Natural killer cell treated with Interleukin-12 subunit alpha and Interleukin-12 subunit beta and Interleukin-15 and Interleukin-18, amount 100 ng/mL, for 72 hours (primary cell): ENCODE data around the gene VAV2. TPM values are rescaled to one million over a fixed set of nuclear protein-coding genes. Genes with fewer than 3 reads are reported as not detected.
A peak's percentile ranks its signal among the peaks of the same experiment; 100 is the strongest.

Experiments used
- ATAC-seq, 2 donors: fragments of 150-1000 bp; cut with Tn5 transposase in 1 of 2; sonication (Bioruptor Pico), chemical (Tn5 transposase) in 1 of 2; 2 replicates each; pipeline ENCODE4 v1.10.0; 2021
- DNase-seq: peaks from one replicate; pipeline ENCODE4 v3.0.0; 2022; ENCODE audit warnings: low spot score
- H3K27ac Mint-ChIP-seq, 2 donors: 1 replicate in 1 of 2; 2 replicates in 1 of 2; pipeline ENCODE4 v1.8.0; 2022; ENCODE audit warnings: mixed read lengths in 2 of 2, mild to moderate bottlenecking in 1 of 2, moderate library complexity in 1 of 2
- H3K27me3 Mint-ChIP-seq, 2 donors: 1 replicate in 1 of 2; 2 replicates in 1 of 2; pipeline ENCODE4 v1.8.0; 2022; ENCODE audit warnings: mixed read lengths in 2 of 2
- H3K36me3 Mint-ChIP-seq: one replicate; pipeline ENCODE4 v1.8.0; 2022; ENCODE audit warnings: mixed read lengths
- H3K4me1 Mint-ChIP-seq, 2 donors: 1 replicate in 1 of 2; 2 replicates in 1 of 2; pipeline ENCODE4 v1.8.0; 2022; ENCODE audit warnings: low read depth in 2 of 2, mixed read lengths in 2 of 2, mild to moderate bottlenecking in 1 of 2
- H3K4me3 Mint-ChIP-seq: one replicate; pipeline ENCODE4 v1.8.0; 2022; ENCODE audit warnings: mixed read lengths
- H3K9me3 Mint-ChIP-seq: 2 replicates; pipeline ENCODE4 v1.8.0; 2022; ENCODE audit warnings: mixed read lengths
- total RNA-seq, 2 donors: library from RNA; stranded (reverse); gene quantifications; one replicate each; pipeline ENCODE4 v1.2.3, GENCODE V29; 2022

Gene VAV2
- total RNA-seq, 2 donors from 2014 or later = 1.9 to 6.7 TPM

DNA sequence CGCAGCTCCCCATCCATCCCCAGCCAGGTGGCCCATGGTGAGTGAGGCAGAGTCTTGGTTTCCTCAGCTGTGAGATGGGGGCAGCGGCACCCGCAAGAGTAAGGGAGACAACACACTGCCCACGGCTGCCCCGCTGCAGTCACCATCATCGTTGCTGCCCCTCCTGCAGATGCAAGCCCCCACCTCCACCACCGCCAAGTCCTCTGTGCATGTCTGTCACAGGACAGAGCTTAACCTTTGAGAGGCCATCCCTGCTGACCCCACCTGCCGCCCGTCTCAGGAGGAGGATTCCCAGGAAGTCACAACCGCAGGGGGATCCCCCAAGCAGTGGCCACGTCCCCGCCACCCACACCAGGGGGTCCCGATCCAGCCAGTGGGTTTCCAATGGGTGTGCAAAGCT lies 113.7 kb downstream of the VAV2 start:
- no peak for ATAC-seq
- H3K27me3 Mint-ChIP-seq = no peaks in the 10 kb centered on the region
- DNase-seq = no peak
- no peaks in the 10 kb centered on the region for H3K9me3 Mint-ChIP-seq
- H3K4me1 Mint-ChIP-seq = no peaks in the 10 kb centered on the region
- no peaks in the 10 kb centered on the region for H3K36me3 Mint-ChIP-seq
- H3K4me3 Mint-ChIP-seq = no peak overlapping the region
- H3K27ac Mint-ChIP-seq = no peak overlapping the region

DNA sequence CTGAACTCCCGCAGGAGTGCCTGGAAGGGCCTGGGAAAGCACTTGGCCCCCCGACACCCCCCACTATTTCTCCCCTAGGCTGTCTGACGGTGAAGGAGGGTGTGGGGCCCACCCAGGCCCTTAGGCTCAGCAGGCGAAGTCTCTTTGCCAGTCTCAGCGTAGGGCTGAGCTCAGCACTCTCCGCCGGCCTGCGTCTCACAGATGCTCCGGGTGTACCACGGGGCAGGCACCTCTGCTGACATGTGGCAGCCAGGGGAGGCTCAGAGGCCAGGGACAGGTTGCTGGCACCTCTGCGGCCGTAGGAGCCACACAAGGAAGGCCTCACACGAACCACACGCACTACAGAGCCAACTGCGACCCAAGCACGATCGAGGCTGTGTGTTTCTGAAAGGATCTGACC lies 114.2 kb downstream of the VAV2 start:
- H3K4me3 Mint-ChIP-seq = no peak overlapping the region
- H3K27me3 Mint-ChIP-seq = no peaks in the 10 kb centered on the region
- H3K36me3 Mint-ChIP-seq = no peaks in the 10 kb centered on the region
- no peak overlapping the region for H3K27ac Mint-ChIP-seq
- H3K9me3 Mint-ChIP-seq = no peaks in the 10 kb centered on the region
- no peaks in the 10 kb centered on the region for H3K4me1 Mint-ChIP-seq
- DNase-seq = no peak
- no peak for ATAC-seq

DNA sequence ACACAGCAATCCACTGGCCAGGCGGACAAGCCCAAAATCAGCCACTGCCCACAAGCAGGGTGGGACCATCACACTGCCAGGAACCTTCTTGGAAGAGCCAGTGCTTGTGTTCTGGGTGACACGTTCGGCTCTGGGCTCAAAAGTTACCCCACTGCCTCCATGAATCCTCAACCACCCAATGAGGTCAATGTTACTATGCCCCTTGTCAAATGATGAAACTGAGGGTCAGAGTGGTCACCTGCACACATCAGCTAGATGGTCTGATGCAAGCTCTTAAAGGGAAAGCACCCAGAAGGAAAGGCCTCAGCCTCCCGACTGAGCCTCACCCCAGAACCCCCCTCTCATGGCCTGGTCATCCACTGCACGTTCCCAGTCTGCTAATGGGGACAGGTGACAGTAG lies 114.8 kb downstream of the VAV2 start:
- H3K4me3 Mint-ChIP-seq = no peak overlapping the region
- ATAC-seq (no peak), DNase-seq (no peak)
- H3K36me3 Mint-ChIP-seq = no peaks in the 10 kb centered on the region
- H3K9me3 Mint-ChIP-seq = no peaks in the 10 kb centered on the region
- H3K27me3 Mint-ChIP-seq = no peaks in the 10 kb centered on the region
- H3K4me1 Mint-ChIP-seq = no peaks in the 10 kb centered on the region
- H3K27ac Mint-ChIP-seq = no peak overlapping the region

DNA sequence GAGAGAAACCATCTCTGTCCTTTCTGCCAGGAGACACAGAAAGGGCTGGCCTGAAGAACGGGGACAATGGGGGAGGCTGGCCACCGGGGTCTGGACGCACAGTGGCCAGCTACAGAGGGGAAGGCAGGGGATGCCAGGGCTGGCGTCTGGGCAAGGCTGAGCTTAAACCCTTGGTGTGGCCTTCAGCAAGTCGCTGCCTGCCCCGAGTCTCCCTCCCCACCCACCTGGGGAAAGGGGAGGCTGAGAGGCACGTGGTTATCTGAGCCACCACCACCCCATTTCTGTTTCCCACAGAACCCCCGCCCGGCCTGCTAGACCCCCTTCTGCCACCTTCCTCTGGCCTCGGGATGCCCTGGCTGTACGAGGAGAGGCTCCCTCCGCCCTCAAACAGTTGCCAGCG lies 115.3 kb downstream of the VAV2 start:
- Mint-ChIP-seq H3K4me3 (no peak overlapping the region), H3K27ac (no peak overlapping the region), H3K9me3 (no peaks in the 10 kb centered on the region), H3K4me1 (no peaks in the 10 kb centered on the region), H3K27me3 (no peaks in the 10 kb centered on the region), H3K36me3 (no peaks in the 10 kb centered on the region)
- DNase-seq (no peak), ATAC-seq (no peak)

DNA sequence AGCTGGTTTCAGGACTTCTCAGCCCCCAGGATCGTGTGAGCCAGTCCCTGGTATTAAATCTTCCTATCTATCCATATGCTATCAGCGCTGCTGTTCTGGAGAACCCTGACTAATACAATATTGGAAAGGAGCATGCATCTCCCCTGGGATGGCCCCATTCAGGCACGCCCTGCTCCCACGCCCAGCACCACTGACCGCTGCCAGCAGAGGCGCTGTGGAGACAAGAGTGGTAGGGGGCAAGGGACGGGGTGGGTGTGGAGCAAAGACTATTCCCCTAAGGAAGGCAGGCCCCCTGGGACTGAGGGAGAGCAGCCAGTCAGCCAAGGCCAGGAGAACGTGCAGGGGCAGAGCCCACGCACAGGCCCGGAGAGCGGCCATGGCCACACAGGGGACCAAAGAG lies 116.0 kb downstream of the VAV2 start:
- no peaks in the 10 kb centered on the region for H3K36me3 Mint-ChIP-seq
- DNase-seq = no peak
- no peaks in the 10 kb centered on the region for H3K4me1 Mint-ChIP-seq
- no peaks in the 10 kb centered on the region for H3K9me3 Mint-ChIP-seq
- H3K4me3 Mint-ChIP-seq = no peak overlapping the region
- H3K27ac Mint-ChIP-seq = no peak overlapping the region
- no peaks in the 10 kb centered on the region for H3K27me3 Mint-ChIP-seq
- no peak for ATAC-seq

DNA sequence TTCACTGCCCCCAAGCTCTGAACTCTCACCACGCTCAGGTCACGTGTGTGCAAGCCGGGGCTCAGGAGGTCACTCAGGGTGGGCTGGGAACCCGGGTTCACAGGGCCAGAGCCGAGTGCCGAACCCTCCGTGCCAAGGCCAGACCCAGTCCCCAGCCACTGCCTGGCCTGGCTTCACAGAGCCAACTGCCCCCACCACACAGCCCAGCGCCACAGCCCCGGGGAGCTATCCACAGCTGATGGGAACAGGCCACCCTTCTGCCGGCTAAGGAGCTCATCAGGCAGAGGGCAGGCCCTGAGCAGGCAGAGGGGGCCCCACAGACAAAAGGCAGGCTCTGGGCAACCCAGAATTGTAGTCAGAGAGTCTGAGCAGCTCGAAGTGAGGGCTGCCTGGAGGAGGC lies 117.0 kb downstream of the VAV2 start:
- no peaks in the 10 kb centered on the region for H3K36me3 Mint-ChIP-seq
- peaks cover 3% of the 10 kb centered on the region in 2 donors for H3K27me3 Mint-ChIP-seq
- H3K27ac Mint-ChIP-seq = no peak overlapping the region
- H3K4me3 Mint-ChIP-seq = no peak overlapping the region
- no peak for DNase-seq
- H3K9me3 Mint-ChIP-seq = no peaks in the 10 kb centered on the region
- peaks cover 1 to 2% of the 10 kb centered on the region in 2 donors for H3K4me1 Mint-ChIP-seq
- ATAC-seq = no peak

DNA sequence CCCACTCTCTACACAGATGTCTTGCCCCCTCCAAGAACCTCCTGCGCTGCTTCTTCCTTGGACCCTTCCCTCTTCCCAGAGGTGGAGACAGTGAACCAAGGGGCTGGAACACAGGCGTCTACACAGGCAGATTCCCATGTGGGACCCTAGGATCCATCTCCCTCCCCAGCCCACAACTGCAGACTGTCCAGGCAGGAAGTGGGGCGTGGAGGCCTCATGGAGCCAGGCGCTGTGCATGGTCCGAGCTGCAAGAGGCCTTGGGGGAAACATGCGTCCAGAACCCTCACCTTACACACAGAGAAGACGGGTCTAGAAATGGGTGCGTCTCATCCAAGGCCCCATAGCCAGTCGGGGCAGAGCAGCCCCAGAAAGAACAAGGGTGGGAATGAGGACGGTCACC lies 117.5 kb downstream of the VAV2 start:
- Mint-ChIP-seq H3K4me3 (no peak overlapping the region), H3K9me3 (no peaks in the 10 kb centered on the region), H3K36me3 (no peaks in the 10 kb centered on the region), H3K27ac (no peak overlapping the region), H3K4me1 (peaks cover 6 to 7% of the 10 kb centered on the region in 2 donors), H3K27me3 (peaks cover 8% of the 10 kb centered on the region in 2 donors)
- no peak for DNase-seq
- no peak for ATAC-seq

DNA sequence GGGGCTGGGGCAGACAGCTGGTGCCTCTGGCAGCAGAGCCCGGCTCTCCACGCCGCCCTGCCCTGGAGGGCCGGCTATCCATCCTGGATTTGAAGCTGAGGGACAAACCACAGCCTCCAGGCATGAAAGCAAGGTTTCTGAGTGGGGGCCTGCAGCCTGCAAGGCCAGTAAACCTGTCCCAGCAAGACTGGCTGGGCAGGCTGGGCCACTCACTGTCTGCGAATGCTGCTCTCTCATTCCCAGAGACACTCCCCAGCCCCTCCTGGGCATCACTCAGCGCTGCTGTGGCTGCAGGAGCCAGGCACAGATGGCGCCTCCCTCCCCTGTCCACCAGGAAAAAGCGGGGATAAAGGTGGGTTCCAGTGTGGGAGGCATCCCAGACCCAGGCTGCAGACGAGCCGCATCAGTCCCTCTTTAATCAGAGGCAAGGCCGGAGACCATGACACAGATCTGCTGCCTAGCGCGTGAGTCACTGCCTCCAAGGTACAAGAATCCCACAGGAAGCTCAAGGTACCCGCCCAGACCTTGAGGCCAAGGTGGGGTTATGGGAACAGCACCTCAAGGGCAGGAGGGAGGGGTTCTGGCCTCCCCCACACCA lies 118.0 kb downstream of the VAV2 start:
- no peak overlapping the region for H3K27ac Mint-ChIP-seq
- no peak for ATAC-seq
- H3K4me3 Mint-ChIP-seq = no peak overlapping the region
- peaks cover 9 to 10% of the 10 kb centered on the region in 2 donors for H3K27me3 Mint-ChIP-seq
- no peaks in the 10 kb centered on the region for H3K36me3 Mint-ChIP-seq
- H3K9me3 Mint-ChIP-seq = no peaks in the 10 kb centered on the region
- DNase-seq = no peak
- H3K4me1 Mint-ChIP-seq = peaks cover 8 to 9% of the 10 kb centered on the region in 2 donors

DNA sequence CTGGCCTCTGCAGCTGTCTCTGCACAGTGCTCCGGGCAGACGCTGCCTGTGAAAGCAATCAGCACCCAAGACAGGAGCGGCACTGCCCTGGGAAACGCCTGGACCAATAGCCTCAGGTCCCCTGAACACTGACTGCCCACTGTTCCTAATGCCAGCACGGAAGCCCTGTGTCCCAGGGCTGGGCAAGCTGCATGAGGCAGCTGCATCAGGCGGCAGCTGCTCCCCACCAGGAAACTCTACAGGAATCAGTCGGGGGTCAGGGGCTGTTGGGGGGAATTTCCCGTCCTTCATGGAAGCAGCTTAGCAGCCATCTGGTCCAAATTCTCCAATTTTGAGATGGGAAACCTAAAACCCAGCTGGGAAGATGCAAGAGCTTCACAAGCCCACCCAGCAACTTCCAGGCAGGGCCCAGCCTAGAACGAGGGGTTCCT lies 118.6 kb downstream of the VAV2 start:
- H3K9me3 Mint-ChIP-seq = no peaks in the 10 kb centered on the region
- H3K36me3 Mint-ChIP-seq = no peaks in the 10 kb centered on the region
- peaks cover 8 to 9% of the 10 kb centered on the region in 2 donors for H3K4me1 Mint-ChIP-seq
- peaks cover 9 to 10% of the 10 kb centered on the region in 2 donors for H3K27me3 Mint-ChIP-seq
- no peak overlapping the region for H3K4me3 Mint-ChIP-seq
- H3K27ac Mint-ChIP-seq = no peak overlapping the region
- DNase-seq = no peak
- ATAC-seq = no peak

DNA sequence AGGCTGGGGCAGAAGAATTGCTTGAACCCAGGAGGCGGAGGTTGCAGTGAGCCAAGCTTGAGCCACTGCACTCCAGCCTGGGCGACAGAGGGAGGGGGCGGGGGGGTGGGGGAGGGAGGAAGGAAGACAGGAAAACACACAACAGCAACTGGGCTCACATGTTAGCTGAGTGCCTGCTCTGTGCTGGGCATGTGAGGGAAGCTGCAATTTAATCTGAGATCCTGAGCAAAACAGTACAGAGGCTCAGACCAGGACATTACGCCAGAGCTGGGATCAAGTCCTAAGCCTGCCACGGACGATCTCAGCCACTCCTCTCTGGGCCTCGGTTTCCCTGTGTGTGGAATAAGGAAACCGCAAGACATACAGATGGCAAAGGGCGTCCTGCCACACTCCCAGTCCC lies 119.1 kb downstream of the VAV2 start:
- ATAC-seq = no peak
- Mint-ChIP-seq H3K27ac (no peak overlapping the region), H3K4me1 (peaks cover 8 to 9% of the 10 kb centered on the region in 2 donors), H3K9me3 (no peaks in the 10 kb centered on the region), H3K4me3 (no peak overlapping the region), H3K36me3 (no peaks in the 10 kb centered on the region), H3K27me3 (peaks cover 9 to 10% of the 10 kb centered on the region in 2 donors)
- DNase-seq = no peak

DNA sequence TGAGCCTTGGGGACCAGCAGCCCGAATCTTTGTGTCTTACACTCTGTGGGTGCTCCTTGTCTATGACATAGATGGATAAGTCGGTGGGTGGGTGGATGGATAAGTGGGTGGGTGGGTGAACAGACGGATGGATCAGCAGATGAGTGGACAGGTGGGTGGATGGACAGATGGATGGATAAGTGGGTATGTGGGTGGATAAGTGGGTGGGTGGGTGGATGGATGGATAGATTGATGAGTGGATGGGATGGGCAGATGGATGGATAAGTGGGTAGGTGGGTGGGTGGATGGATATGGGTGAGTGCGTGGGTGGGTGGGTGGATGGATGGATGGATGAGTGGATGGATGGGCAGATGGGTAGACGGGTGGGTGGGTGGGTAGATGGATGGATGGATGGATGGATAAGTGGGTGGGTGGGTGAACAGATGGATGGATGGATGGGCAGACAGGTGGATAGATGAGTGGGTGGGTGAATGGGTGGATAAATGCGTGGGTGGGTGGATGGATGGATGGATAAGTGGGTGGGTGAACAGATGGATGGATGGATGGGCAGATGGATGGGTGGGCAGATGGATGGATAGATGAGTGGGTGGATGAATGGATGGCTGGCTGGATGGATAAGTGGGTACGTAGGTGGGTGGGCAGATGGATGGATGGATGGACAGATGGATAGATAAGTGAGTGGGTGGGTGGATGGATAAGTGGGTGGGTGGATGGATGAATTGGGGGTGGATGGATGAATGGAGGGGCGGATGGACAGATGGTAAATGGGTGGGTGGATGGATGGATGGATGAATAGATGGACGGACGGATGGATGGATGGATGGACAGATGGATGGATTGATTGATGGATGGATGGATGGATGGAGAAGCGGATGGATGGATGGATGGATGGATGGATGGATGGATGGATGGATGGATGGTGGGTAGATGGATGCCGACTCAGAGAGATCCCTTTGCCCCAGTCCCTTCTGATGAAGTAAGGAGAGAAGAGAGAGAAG lies 121.2 kb downstream of the VAV2 start:
- Mint-ChIP-seq H3K27ac (no peak overlapping the region), H3K36me3 (no peaks in the 10 kb centered on the region), H3K27me3 (peaks cover 9 to 10% of the 10 kb centered on the region in 2 donors), H3K9me3 (no peaks in the 10 kb centered on the region), H3K4me3 (no peak overlapping the region), H3K4me1 (peaks cover 8 to 9% of the 10 kb centered on the region in 2 donors)
- ATAC-seq (no peak), DNase-seq (no peak)

DNA sequence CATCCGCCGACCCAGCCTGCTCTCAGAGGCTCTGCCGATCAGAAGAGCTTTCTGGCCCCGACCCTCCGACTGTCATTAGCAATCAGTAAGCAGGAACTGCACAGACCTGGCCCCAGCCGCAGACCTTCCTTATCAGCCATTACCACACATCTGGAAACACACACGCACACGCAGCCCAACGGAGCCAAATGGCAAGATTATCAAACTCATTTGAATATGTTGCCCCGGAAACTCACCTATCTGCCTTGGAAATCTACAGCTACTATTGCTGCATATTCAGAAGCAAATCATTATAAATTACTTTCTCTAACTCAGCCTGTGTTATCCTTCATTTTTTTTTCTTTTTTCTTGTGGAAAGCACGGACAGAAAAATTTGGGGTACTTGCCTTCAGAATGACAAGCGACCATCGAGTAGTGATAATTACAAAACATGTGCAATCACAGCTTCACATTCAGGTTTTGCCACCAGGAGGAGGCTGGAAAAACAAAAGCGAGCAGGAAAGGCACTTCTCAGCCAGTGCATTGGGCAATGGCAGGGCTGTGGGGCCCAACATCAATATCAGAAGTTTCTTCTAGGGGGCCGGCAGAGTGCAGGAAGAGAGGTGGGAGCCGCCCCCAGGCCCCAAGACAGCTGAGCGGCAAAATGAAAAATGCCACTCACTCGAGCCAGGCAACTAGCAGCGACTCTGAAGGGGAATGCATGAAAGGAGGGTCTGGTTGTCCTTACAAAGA lies 122.3 kb downstream of the VAV2 start:
- peak overlapping the region in 1 of 2 donors; percentile 58 for H3K27ac Mint-ChIP-seq
- DNase-seq (no peak), ATAC-seq (no peak)
- H3K36me3 Mint-ChIP-seq = peaks cover 4% of the 10 kb centered on the region
- no peak overlapping the region for H3K4me3 Mint-ChIP-seq
- H3K27me3 Mint-ChIP-seq = peaks cover 9 to 10% of the 10 kb centered on the region in 2 donors
- peaks cover 8 to 9% of the 10 kb centered on the region in 2 donors for H3K4me1 Mint-ChIP-seq
- peaks cover 6% of the 10 kb centered on the region for H3K9me3 Mint-ChIP-seq

DNA sequence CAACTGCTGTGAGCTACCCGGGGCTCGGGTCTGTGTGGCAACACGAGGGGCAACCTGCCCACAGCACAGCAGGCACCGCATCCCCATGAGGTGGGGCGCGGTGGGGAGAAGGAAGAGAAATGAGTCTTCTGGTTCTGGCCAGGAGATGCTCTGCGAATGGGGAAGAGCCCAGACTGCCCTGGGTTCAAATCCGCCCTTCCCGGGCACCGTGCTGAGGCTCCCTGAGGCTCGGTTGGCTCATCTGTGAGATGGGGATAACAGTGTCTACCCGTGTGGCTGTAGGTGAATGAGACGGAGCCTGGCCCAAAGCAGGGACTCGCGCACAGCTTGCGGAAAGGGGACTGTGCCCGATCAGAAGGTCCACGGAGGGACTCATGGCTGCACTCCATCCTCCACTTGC lies 123.9 kb downstream of the VAV2 start:
- no peak for ATAC-seq
- Mint-ChIP-seq H3K9me3 (peaks cover 6% of the 10 kb centered on the region), H3K27me3 (peaks cover 10 to 11% of the 10 kb centered on the region in 2 donors)

DNA sequence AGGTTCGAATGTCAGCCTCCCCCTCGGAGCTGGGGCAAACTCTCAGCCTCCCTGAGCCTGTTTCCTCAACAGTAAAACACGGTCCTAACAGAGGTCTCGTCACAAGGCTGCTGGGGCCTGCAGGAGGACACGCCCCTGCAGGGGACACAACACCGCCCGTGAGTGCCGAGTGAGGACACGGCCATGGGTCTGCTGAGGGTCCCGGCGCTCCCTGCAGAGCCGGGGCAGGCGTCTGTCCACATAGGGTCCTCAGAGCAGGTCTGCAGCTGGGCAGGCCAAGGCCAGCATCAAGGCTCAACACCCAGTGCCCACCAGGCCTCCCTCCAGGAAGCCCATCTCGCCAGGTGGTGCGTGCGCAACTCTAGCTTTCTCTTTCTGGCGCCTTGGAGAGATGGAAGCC lies 125.2 kb downstream of the VAV2 start:
- H3K9me3 Mint-ChIP-seq = peaks cover 6% of the 10 kb centered on the region
- peaks cover 10 to 11% of the 10 kb centered on the region in 2 donors for H3K27me3 Mint-ChIP-seq
- peaks cover 9 to 10% of the 10 kb centered on the region in 2 donors for H3K4me1 Mint-ChIP-seq
- no peak overlapping the region for H3K4me3 Mint-ChIP-seq
- no peak overlapping the region for H3K27ac Mint-ChIP-seq
- ATAC-seq = no peak
- no peak for DNase-seq
- peaks cover 4% of the 10 kb centered on the region for H3K36me3 Mint-ChIP-seq

More for the DNA sequence above, 123.9 kb downstream of the VAV2 start:
- no peak overlapping the region for H3K27ac Mint-ChIP-seq
- H3K36me3 Mint-ChIP-seq = peaks cover 4% of the 10 kb centered on the region
- DNase-seq = no peak
- H3K4me1 Mint-ChIP-seq = peaks cover 8 to 9% of the 10 kb centered on the region in 2 donors
- H3K4me3 Mint-ChIP-seq = no peak overlapping the region
